ENCODE measurements around the gene SCFD1.

DNA sequence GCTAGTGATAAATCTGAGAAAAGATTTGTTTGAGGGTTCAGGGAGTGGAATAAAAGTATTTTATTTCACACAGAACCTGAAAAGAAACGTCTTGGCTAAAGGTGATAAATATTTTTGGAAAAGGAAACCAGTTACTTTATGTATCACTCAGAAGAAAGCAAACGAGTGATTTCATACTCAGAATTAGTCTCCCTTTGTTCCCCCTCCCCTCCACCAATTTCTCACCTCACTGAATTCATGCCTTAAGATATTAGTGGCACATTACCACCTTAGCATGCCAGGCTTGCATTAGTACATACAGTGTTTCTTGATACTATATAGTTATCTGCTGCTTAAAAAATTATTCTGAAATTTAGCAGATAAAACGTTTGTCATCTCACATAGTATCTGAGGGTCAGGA lies 35.0 kb upstream of the SCFD1 start:
- TF ChIP-seq, protein P1, sequence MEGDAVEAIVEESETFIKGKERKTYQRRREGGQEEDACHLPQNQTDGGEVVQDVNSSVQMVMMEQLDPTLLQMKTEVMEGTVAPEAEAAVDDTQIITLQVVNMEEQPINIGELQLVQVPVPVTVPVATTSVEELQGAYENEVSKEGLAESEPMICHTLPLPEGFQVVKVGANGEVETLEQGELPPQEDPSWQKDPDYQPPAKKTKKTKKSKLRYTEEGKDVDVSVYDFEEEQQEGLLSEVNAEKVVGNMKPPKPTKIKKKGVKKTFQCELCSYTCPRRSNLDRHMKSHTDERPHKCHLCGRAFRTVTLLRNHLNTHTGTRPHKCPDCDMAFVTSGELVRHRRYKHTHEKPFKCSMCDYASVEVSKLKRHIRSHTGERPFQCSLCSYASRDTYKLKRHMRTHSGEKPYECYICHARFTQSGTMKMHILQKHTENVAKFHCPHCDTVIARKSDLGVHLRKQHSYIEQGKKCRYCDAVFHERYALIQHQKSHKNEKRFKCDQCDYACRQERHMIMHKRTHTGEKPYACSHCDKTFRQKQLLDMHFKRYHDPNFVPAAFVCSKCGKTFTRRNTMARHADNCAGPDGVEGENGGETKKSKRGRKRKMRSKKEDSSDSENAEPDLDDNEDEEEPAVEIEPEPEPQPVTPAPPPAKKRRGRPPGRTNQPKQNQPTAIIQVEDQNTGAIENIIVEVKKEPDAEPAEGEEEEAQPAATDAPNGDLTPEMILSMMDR (IDR thresholded peaks at IDR 0.05): no peak
- no peak for TF ChIP-seq POLR2A (IDR thresholded peaks at IDR 0.05)
